K562 (cell line): Measurements from ENCODE around the gene KCNC3. TPM values are rescaled to one million over a fixed set of nuclear protein-coding genes. Genes with fewer than 3 reads are reported as not detected.

Source experiments
- ARNT ChIP-seq, 2 experiments: fragments of 450-650 bp; IDR thresholded peaks; 2 replicates each; pipeline ENCODE4 v1.6.1; 2016; ENCODE audit warnings: mild to moderate bottlenecking in 1 of 2
- FOS ChIP-seq: IDR thresholded peaks from 3 replicates; pipeline ENCODE4 v1.6.1; 2011; ENCODE audit not compliant: insufficient read length; ENCODE audit errors: extremely low read depth
- NELFE ChIP-seq: IDR thresholded peaks from 2 replicates; pipeline ENCODE4 v1.6.1; 2011; ENCODE audit warnings: mild to moderate bottlenecking; ENCODE audit not compliant: insufficient read depth, insufficient read length
- SIRT6 ChIP-seq: IDR thresholded peaks from one replicate; pipeline ENCODE4 v1.6.1; 2012; ENCODE audit warnings: low read depth, mild to moderate bottlenecking, control low read depth, inconsistent platforms, low read length, moderate library complexity
- TGIF2 ChIP-seq: sonication (generic); formaldehyde crosslinking; IDR thresholded peaks from 2 replicates; pipeline ENCODE4 v1.8.1; 2022; ENCODE audit warnings: mild to moderate bottlenecking, missing genetic modification reagents, moderate library complexity
- ZBTB33 ChIP-seq: sonication (generic); formaldehyde crosslinking; IDR thresholded peaks from 2 replicates; pipeline ENCODE4 v1.8.1; 2023; ENCODE audit warnings: mild to moderate bottlenecking, missing genetic modification reagents
- polyA plus RNA-seq, 8 experiments: library from polyadenylated mRNA; depleted of rRNA in 4 of 8; stranded (reverse) in 5 of 8; unstranded in 3 of 8; fragments of >200 nt; fragmentation: Nextera tagmentation in 2 of 8; fragmentation: Illumina TruSeq in 1 of 8; extraction: Ambion mirVana in 2 of 8; extraction: Trizol in 1 of 8; gene quantifications; 2 replicates each; pipeline versions ENCODE4 v1.2.1 to v1.2.3, GENCODE V29; 2011 to 2014; ENCODE audit warnings: inconsistent platforms in 1 of 8, missing spikeins in 1 of 8
- total RNA-seq, 7 experiments: library from RNA; depleted of rRNA in 6 of 7; stranded (reverse); fragments of >200 nt in 6 of 7; fragmentation: Illumina TruSeq in 2 of 7; extraction: Trizol in 2 of 7; gene quantifications; 2 replicates each; pipeline versions ENCODE4 v1.2.1 to v1.2.3, GENCODE V29; 2011 to 2021; ENCODE audit warnings: low replicate concordance in 1 of 7
- TF ChIP-seq, protein P1 (sequence below), 2 experiments: fragments of 450-650 bp; IDR thresholded peaks; 2 replicates each; pipeline ENCODE4 v1.6.1; 2016; ENCODE audit warnings: mild to moderate bottlenecking in 2 of 2, borderline replicate concordance in 1 of 2, low read depth in 1 of 2, moderate library complexity in 1 of 2

The KCNC3 gene
- total and polyA plus RNA-seq, 9 of the 15 experiments (the other 6 are each of a cell fraction or from before 2014, with no cell fraction given): 0.03 to 26.2 (median 2.0) TPM

DNA sequence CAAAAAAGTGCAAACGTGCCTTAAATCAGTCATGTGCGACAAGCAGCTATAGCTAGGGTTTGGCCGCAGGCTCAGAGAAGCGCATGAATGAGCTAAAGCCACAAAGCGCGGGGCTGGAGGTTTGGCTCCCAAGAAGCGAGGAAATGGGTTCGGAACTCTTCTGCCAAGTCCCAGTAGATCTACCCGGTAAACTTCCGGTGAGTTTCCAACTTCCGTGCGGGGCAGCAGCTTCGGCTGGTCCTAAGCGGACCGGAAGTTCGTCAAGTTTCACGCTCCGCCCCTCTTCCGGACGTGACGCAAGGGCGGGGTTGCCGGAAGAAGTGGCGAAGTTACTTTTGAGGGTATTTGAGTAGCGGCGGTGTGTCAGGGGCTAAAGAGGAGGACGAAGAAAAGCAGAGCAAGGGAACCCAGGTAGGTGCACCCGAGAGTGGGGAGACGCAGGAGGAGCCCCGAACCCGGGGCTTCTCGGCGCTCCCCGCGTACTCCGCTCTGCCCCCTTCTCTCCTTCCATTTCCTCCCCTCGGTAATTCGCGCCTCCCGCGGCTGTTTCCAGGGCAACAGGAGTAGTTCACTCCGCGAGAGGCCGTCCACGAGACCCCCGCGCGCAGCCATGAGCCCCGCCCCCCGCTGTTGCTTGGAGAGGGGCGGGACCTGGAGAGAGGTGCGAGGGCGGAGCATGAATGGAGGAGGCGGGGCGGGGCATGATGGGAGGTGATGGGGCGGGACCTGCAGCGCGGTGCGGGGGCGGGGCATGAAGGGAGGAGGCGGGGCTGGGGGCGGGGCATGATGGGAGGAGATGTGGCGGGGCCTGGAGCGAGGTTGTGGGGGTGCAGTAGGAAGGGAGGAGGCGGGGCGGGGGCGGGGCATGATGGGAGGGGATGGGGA lies 47.2 kb upstream of the KCNC3 start, which contains the start of gene NR1H2 (continued):
- TF ChIP-seq, protein P1, sequence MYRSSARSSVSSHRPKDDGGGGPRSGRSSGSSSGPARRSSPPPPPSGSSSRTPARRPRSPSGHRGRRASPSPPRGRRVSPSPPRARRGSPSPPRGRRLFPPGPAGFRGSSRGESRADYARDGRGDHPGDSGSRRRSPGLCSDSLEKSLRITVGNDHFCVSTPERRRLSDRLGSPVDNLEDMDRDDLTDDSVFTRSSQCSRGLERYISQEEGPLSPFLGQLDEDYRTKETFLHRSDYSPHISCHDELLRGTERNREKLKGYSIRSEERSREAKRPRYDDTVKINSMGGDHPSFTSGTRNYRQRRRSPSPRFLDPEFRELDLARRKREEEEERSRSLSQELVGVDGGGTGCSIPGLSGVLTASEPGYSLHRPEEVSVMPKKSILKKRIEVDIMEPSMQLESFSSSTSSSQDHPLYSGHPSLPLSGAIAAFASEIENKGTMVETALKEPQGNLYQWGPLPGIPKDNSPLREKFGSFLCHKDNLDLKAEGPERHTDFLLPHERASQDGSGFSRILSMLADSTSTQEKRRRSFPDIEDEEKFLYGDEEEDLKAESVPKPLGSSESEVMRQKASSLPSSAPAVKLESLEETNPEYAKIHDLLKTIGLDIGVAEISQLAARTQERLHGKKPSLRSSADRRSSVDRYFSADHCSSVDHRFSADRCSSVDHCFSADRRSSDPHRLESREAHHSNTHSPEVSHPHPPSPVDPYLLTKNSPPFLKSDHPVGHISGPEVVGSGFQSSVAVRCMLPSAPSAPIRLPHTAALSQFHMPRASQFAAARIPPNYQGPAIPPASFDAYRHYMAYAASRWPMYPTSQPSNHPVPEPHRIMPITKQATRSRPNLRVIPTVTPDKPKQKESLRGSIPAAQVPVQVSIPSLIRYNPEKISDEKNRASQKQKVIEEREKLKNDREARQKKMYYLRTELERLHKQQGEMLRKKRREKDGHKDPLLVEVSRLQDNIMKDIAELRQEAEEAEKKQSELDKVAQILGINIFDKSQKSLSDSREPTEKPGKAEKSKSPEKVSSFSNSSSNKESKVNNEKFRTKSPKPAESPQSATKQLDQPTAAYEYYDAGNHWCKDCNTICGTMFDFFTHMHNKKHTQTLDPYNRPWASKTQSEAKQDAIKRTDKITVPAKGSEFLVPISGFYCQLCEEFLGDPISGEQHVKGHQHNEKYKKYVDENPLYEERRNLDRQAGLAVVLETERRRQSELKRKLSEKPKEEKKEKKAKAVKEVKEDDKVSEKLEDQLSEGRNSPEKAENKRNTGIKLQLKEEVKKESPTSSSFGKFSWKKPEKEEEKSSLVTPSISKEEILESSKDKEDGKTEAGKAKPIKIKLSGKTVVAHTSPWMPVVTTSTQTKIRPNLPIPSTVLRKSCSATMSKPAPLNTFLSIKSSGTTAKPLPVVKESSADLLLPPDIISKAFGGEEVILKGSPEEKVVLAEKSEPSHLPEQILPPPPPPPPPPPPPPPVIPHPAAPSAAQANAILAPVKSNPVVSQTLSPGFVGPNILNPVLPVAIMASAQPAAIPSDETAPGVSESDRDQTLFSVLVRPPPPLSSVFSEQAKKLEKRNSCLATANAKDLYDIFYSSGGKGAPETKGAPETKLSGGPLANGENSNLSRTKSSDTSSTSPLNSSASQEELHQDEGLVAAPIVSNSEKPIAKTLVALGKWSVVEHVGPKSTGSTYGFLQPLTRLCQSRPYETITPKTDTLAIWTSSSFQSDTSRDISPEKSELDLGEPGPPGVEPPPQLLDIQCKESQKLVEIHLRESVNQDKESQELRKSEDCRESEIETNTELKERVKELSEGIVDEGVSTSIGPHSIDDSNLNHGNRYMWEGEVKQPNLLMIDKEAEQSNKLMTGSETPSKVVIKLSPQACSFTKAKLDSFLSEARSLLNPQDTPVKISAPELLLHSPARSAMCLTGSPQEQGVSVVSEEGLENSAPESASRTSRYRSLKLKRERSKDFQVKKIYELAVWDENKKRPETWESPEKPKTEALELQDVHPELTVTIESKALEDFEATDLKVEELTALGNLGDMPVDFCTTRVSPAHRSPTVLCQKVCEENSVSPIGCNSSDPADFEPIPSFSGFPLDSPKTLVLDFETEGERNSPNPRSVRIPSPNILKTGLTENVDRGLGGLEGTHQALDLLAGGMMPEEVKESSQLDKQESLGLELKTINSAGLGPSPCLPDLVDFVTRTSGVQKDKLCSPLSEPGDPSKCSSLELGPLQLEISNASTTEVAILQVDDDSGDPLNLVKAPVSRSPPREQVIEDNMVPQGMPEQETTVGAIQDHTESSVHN (IDR thresholded peaks at IDR 0.05; ENCODE audit: borderline replicate concordance in 1 of 2, low read depth in 1 of 2): no peak
- TF ChIP-seq NELFE (no peak), ZBTB33 (CRISPR knock-in tag) (peak; percentile 74), FOS (no peak), SIRT6 (no peak), TGIF2 (CRISPR knock-in tag) (no peak), ARNT (IDR thresholded peaks at IDR 0.05) (peak in 1 of 2 experiments; percentile 88; a peak in 3 of 4 replicates)
- TF ChIP-seq, all 486 proteins: peak for 192
